Thoracic aorta (tissue), 2 donors: Measurements from ENCODE around the gene MMP24OS. TPM values are rescaled to one million over a fixed set of nuclear protein-coding genes. Genes with fewer than 3 reads are reported as not detected.

ENCODE experiments used
- ATAC-seq: fragments of 150-250 bp; one replicate; pipeline ENCODE4 v1.8.0; 2017; ENCODE audit warnings: low read depth; ENCODE audit not compliant: insufficient number of reproducible peaks, low FRiP score
- DNase-seq: peaks from one replicate; pipeline ENCODE4 v3.0.0-alpha.2; 2020; ENCODE audit warnings: low spot score
- H3K27ac ChIP-seq, 2 donors: fragments of 200-600 bp; sonication (generic); 1 replicate in 1 of 2; 2 replicates in 1 of 2; pipeline ENCODE4 v1.5.1; 2016; ENCODE audit warnings: mild to moderate bottlenecking in 2 of 2, moderate library complexity in 2 of 2
- H3K27me3 ChIP-seq: fragments of 200-600 bp; sonication (generic); replicated peaks from 2 replicates; pipeline ENCODE4 v1.6.0; 2016; ENCODE audit warnings: mild to moderate bottlenecking; ENCODE audit not compliant: insufficient read depth
- H3K36me3 ChIP-seq: fragments of 200-600 bp; sonication (generic); one replicate; pipeline ENCODE4 v1.5.1; 2016
- H3K4me1 ChIP-seq, 2 donors: fragments of 200-600 bp; sonication (generic); 1 replicate in 1 of 2; 2 replicates in 1 of 2; pipeline versions ENCODE4 v1.5.1 to v1.6.0; 2016; ENCODE audit warnings: low read depth in 2 of 2, mild to moderate bottlenecking in 1 of 2; ENCODE audit not compliant: control insufficient read depth in 1 of 2
- H3K4me3 ChIP-seq: fragments of 200-600 bp; sonication (generic); 2 replicates; pipeline ENCODE4 v1.5.1; 2016; ENCODE audit warnings: mild to moderate bottlenecking
- H3K9me3 ChIP-seq: fragments of 200-600 bp; sonication (generic); 2 replicates; pipeline ENCODE4 v1.5.1; 2016
- CTCF ChIP-seq: fragments of 200-600 bp; sonication (generic); IDR thresholded peaks from one replicate; pipeline ENCODE4 v1.5.1; 2019; ENCODE audit warnings: antibody characterized with exemption
- total RNA-seq, 2 donors: library from RNA; depleted of rRNA; stranded (reverse); fragments of >200 nt; gene quantifications; one replicate each; pipeline versions ENCODE4 v1.1.0 to v1.2.3, GENCODE V29; 2016

MMP24OS gene
- total RNA-seq, 2 donors from 2014 or later: 38.1 to 38.3 TPM

DNA sequence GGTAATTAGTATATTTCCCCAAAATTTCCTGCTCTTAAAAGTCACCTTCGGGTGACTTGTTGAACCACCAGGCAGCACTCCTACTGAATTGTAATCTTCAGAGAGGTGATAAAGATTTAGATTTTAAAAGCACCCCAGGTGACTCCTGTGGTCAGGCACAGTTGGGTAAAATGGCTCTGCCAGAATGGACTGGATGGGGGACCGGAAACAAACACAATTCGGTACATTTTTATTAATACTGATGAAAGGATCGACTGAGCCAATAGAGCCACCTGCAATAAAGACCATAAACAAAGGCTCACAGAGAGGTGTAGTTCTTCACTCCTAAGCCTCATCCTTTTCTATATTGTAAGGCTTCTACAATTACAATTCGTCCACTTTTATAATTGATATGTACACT is 33.9 kb upstream of the MMP24OS start:
- TF ChIP-seq CTCF: no peak
- no peak overlapping the region for H3K27ac ChIP-seq

DNA sequence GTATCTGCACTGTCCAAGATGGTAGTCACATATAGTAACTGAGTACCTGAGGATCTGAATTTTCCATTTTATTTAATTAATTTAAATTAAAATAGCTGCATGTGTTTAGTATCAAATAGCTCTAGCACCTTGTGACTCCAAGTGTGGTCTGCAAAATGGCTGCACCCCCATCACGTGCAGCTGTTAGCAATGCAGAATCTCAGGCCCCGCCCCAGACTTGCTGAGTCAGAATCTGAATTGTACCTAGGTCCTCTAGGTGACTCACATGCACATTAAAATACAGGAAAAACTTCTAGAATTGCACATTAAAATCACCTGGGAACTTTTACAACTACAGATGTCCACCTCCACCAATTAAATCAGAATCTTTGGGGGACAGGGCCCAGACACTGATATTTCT is 33.5 kb upstream of the MMP24OS start:
- no peaks in the 10 kb centered on the region for H3K36me3 ChIP-seq
- no peak for ATAC-seq

More for the DNA sequence above, 33.9 kb upstream of the MMP24OS start:
- DNase-seq (no peak), ATAC-seq (no peak)
- no peaks in the 10 kb centered on the region for H3K27me3 ChIP-seq
- H3K36me3 ChIP-seq: no peaks in the 10 kb centered on the region
- H3K4me3 ChIP-seq: no peak overlapping the region
- no peaks in the 10 kb centered on the region for H3K9me3 ChIP-seq
- H3K4me1 ChIP-seq: peaks cover 23% of the 10 kb centered on the region in 2 donors

DNA sequence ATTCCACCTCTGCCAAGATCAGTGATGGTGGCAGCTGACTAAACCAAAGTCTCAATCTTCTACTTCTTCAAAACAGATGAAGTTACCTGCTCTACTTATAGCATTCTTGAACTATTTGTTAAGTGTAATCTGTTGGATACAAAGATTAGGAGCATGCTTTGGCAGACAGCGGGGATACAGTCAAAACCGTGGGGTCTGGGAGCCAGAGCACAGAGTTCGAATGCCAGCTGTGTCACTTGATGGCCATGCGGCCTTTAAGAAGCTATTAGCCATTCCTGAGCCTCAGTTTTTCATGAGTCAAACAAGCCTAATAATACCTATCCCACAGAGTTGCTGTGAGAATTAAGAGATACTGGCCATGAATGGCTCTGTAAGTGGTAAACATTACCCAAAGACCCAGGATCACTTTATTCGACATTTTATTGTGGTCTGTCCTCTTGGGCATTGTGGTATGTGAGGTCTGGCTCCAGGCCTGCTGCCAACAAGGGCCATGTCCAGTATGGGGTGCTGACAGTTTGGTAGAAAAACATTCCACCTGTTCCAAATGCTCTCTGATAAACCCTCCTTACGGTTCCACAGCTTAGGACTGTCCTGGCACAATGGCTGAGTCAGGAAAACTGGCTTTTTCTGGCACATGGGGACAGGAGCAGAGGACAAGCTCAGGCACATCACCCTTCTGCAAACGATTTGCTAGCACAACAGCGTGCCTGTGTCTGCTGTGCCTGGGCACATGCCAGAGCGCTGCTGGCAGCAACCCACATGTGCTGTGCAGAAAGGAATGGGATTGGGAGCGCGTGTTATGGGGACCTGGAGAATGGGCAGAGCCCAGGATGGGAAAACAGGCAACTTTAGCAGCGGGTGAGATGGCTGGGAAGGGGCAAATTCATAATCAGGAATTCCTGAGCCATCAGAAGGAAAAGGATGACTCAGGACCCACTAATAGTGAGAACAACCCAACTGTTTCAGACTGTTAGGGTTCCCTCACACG is 30.0 kb upstream of the MMP24OS start:
- Histone ChIP-seq H3K4me3 (no peak overlapping the region), H3K4me1 (peaks cover 32 to 40% of the 10 kb centered on the region in 2 donors), H3K27me3 (no peaks in the 10 kb centered on the region), H3K27ac (peak overlapping the region; percentile 78 to 83), H3K9me3 (no peaks in the 10 kb centered on the region), H3K36me3 (no peaks in the 10 kb centered on the region)
- TF ChIP-seq CTCF: no peak
- DNase-seq: peak; percentile 35
- ATAC-seq: peak; percentile 18

More for the DNA sequence above, 33.5 kb upstream of the MMP24OS start:
- H3K4me1 ChIP-seq: peaks cover 27% of the 10 kb centered on the region in 2 donors
- DNase-seq: no peak
- no peaks in the 10 kb centered on the region for H3K27me3 ChIP-seq
- TF ChIP-seq CTCF: no peak
- H3K27ac ChIP-seq: no peak overlapping the region
- no peak overlapping the region for H3K4me3 ChIP-seq
- no peaks in the 10 kb centered on the region for H3K9me3 ChIP-seq

DNA sequence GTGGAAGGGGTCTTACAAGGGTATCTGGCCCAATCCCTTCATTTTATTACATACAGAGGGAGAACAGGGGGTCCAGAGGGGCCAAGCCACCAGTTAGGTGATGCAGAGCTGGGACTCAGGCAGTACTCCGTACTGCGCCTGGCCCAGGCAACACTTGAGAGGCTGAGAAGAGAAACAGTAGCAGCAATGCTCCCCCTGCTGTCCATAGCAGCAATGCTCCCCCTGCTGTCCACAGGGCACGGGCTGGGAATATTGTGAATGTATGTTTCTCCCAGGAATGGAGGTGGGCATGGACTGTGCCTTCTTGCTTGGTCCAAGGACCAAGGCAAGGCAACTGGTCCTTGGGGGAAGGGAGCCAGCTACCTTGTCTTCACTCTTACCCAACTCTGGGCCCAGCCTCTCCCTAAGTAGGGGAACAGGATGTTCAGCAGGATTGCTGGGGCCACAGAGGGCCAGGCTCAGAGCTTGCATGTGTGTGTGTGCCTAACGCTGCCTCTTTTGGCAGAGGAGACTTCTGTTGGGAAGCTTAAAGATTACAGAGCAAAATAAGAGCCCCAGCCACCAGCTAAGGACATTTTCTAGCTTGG is 29.1 kb upstream of the MMP24OS start:
- ATAC-seq (no peak), DNase-seq (no peak)
- TF ChIP-seq CTCF: peak; percentile 46
- Histone ChIP-seq H3K27me3 (no peaks in the 10 kb centered on the region), H3K27ac (peak overlapping the region; percentile 78 to 83), H3K36me3 (no peaks in the 10 kb centered on the region), H3K4me1 (peaks cover 32 to 40% of the 10 kb centered on the region in 2 donors), H3K4me3 (no peak overlapping the region), H3K9me3 (no peaks in the 10 kb centered on the region)
